GM21390 (cell line): Measurements from ENCODE around the gene ZFP91.

Experiments used
- ATAC-seq: cut with Tn5 transposase; IDR thresholded peaks from one replicate; pipeline ENCODE4 v1.9.1; 2021; ENCODE audit not compliant: unreplicated experiment

Gene ZFP91

GRCh38 chr11:58658623-58659022 lies 79.8 kb downstream of the ZFP91 start:
- ATAC-seq: no peak

GRCh38 chr11:58659404-58659803 lies 80.5 kb downstream of the ZFP91 start:
- ATAC-seq: no peak

- no peak for ATAC-seq
Observed at GRCh38 chr11:58659910-58660570, 81.2 kb downstream of the ZFP91 start.
